ENCODE results near the gene SRP54. TPM values are rescaled to one million over a fixed set of nuclear protein-coding genes. Genes with fewer than 3 reads are reported as not detected.

Gene SRP54
- total and polyA plus RNA-seq, 2 of the 13 experiments (the other 11 are each of a cell fraction or from before 2014, with no cell fraction given) = 42.2 to 207 TPM

Other genes starting within 250 kb of the SRP54 start
- gene BAZ1A, start 107.6 kb upstream of the SRP54 start, total RNA-seq (2016; rRNA removed; fragmentation: Illumina TruSeq; extraction: Trizol) = 56.8 and 68.3 TPM in 2 replicates
- gene BAZ1A, start 107.6 kb upstream of the SRP54 start, polyA plus RNA-seq (2011; rRNA removed) = 19.6 and 20.9 TPM in 2 replicates
- gene FAM177A1, start 63.3 kb downstream of the SRP54 start, total RNA-seq (2016; rRNA removed; fragmentation: Illumina TruSeq; extraction: Trizol) = 116 and 119 TPM in 2 replicates
- gene FAM177A1, start 63.3 kb downstream of the SRP54 start, polyA plus RNA-seq (2011; rRNA removed) = 69.0 and 72.9 TPM in 2 replicates
- 102 and 140 TPM in 2 replicates for gene PPP2R3C, start 139.0 kb downstream of the SRP54 start, total RNA-seq (2016; rRNA removed; fragmentation: Illumina TruSeq; extraction: Trizol)
- gene PPP2R3C, start 139.0 kb downstream of the SRP54 start, polyA plus RNA-seq (2011; rRNA removed) = 49.5 and 63.4 TPM in 2 replicates
- 88.7 and 131 TPM in 2 replicates for gene PRORP, start 139.6 kb downstream of the SRP54 start, total RNA-seq (2016; rRNA removed; fragmentation: Illumina TruSeq; extraction: Trizol)
- gene PRORP, start 139.6 kb downstream of the SRP54 start, polyA plus RNA-seq (2011; rRNA removed) = 39.5 and 48.9 TPM in 2 replicates